ENCODE data around the gene LOXHD1. TPM values are rescaled to one million over a fixed set of nuclear protein-coding genes. Genes with fewer than 3 reads are reported as not detected.

Gene LOXHD1
- total RNA-seq, 1 experiment from 2014 or later: not detected

- H2AFZ ChIP-seq: no peak overlapping the region
- H4K20me1 ChIP-seq (ENCODE audit: insufficient read depth): no peaks in the 10 kb centered on the region
- peaks cover 28% of the 10 kb centered on the region for H3F3A ChIP-seq (ENCODE audit: insufficient read depth, low read depth)
- peaks cover 42% of the 10 kb centered on the region for H3K4me1 ChIP-seq (replicated peaks; ENCODE audit: insufficient read depth)
- ChIA-PET CTCF (interaction anchor here (0.6 kb wide), 1 partner anchor 185 kb away, joined by 3 read pairs; no protein-coding TSS in a partner anchor), POLR2A (ENCODE audit: unreplicated experiment) (no interaction called here)
- H3K27me3 ChIP-seq (ENCODE audit: insufficient read depth, low read depth): no peaks in the 10 kb centered on the region
- TF ChIP-seq CTCF (conservative IDR thresholded peaks at IDR 0.05) (no peak), EZH2 (IDR thresholded peaks at IDR 0.05; ENCODE audit: low read depth) (no peak)
- no peaks in the 10 kb centered on the region for H3K9me2 ChIP-seq (ENCODE audit: insufficient read depth)
- H3K79me2 ChIP-seq (ENCODE audit: low read depth): no peaks in the 10 kb centered on the region
- no peak overlapping the region for H3K27ac ChIP-seq
- no peak overlapping the region for H3K4me2 ChIP-seq
- H3K4me3 ChIP-seq: no peak overlapping the region
- H3K36me3 ChIP-seq (ENCODE audit: low read depth): no peaks in the 10 kb centered on the region
- intact Hi-C loops (cut with micrococcal nuclease; ENCODE audit: unreplicated experiment): loop anchor here (5.0 kb wide), 1 partner anchor 314 kb away; no protein-coding TSS in a partner anchor
- no peaks in the 10 kb centered on the region for H3K9me3 ChIP-seq (ENCODE audit: insufficient read depth, low read depth)
- no peak for DNase-seq
- no TSS peak for BruUV-seq (replicated peaks)
These were observed 190.5 kb downstream of the LOXHD1 start for GRCh38 chr18:46466234-46467160.

DNA sequence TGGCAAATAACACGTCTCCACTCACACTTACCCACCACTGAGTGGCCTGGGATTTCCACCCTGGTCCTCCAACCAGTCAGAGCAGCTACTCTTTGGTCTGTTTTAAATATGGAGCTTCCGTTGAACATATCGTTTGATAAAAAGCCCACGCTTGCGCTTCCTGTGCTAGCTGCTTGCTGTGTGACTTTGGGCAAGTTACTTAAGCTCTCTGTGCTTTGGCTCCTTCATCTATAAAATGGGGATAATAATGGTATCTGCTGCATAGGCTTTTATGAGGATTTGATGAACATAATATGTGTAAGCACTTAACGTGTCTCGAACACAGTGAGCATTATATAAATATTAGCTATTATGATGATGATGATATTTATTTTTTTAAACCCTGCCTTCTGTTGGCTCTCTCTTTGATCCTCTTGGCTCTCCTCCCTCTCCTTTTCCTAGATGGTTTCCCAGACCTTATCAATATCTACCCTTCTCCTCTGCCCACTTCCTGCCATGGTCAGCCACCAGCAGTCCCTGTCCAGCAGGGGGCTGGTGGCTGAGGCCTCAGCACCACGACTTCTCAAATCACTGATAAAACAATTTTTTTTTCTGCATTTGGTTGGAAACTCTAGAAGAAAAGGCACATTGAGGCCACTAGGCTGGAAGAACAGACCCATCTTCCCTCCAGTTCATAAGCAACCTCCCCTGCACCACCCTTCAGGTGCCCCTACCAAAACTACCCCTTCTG lies 191.9 kb downstream of the LOXHD1 start:
- BruUV-seq (replicated peaks): no TSS peak
- Histone ChIP-seq H3F3A (ENCODE audit: insufficient read depth, low read depth) (peaks cover 22% of the 10 kb centered on the region), H3K27me3 (ENCODE audit: insufficient read depth, low read depth) (no peaks in the 10 kb centered on the region), H3K9me3 (ENCODE audit: insufficient read depth, low read depth) (no peaks in the 10 kb centered on the region), H3K4me2 (no peak overlapping the region), H3K27ac (no peak overlapping the region), H2AFZ (no peak overlapping the region), H3K79me2 (ENCODE audit: low read depth) (no peaks in the 10 kb centered on the region), H3K4me1 (replicated peaks; ENCODE audit: insufficient read depth) (peaks cover 32% of the 10 kb centered on the region), H3K4me3 (no peak overlapping the region), H3K9me2 (ENCODE audit: insufficient read depth) (no peaks in the 10 kb centered on the region), H3K36me3 (ENCODE audit: low read depth) (no peaks in the 10 kb centered on the region), H4K20me1 (ENCODE audit: insufficient read depth) (no peaks in the 10 kb centered on the region)
- TF ChIP-seq CTCF (conservative IDR thresholded peaks at IDR 0.05): peak; percentile 50; the same call in 1 of the 2 replicates
- TF ChIP-seq EZH2 (IDR thresholded peaks at IDR 0.05; ENCODE audit: low read depth): no peak
- ChIA-PET CTCF (no interaction called here), POLR2A (ENCODE audit: unreplicated experiment) (no interaction called here)
- DNase-seq: no peak
- intact Hi-C loops (cut with micrococcal nuclease; ENCODE audit: unreplicated experiment): loop anchor here (5.0 kb wide), 1 partner anchor 313 kb away; no protein-coding TSS in a partner anchor

DNA sequence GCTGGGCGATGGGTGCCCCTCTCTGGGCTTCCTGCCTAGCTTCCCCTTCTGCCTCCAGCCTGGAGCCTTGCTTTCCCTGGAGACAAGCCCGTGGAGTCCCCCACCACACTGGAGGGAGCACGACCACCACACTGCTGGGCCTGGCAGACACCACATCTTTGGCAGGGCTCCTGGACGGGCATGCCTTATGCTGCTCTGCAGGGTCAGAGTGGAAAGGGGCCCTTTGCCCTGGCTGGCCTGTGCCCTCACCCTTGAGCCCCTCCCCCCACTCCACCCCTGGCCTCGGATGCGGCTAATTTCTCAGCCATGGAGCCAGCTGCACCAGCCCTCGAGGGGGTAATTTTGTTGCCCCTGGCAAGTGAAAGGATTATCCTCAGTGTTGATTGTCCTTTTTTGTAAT lies 194.5 kb downstream of the LOXHD1 start:
- H4K20me1 ChIP-seq (ENCODE audit: insufficient read depth): no peaks in the 10 kb centered on the region; the same call in 1 of the 2 replicates
- BruUV-seq (replicated peaks): no TSS peak
- CTCF ChIA-PET: no interaction called here
- peaks cover under 1% of the 10 kb centered on the region; the same call in 1 of the 2 replicates for H3F3A ChIP-seq (ENCODE audit: insufficient read depth, low read depth)
- H2AFZ ChIP-seq: no peak overlapping the region
- H3K9me3 ChIP-seq (ENCODE audit: insufficient read depth, low read depth): no peaks in the 10 kb centered on the region
- no peaks in the 10 kb centered on the region for H3K36me3 ChIP-seq (ENCODE audit: low read depth)
- peaks cover 7% of the 10 kb centered on the region for H3K4me1 ChIP-seq (replicated peaks; ENCODE audit: insufficient read depth)
- DNase-seq: no peak
- H3K9me2 ChIP-seq (ENCODE audit: insufficient read depth): no peaks in the 10 kb centered on the region
- no peaks in the 10 kb centered on the region for H3K79me2 ChIP-seq (ENCODE audit: low read depth)
- POLR2A ChIA-PET (ENCODE audit: unreplicated experiment): no interaction called here
- H3K4me2 ChIP-seq: no peak overlapping the region
- H3K27me3 ChIP-seq (ENCODE audit: insufficient read depth, low read depth): no peaks in the 10 kb centered on the region
- no peak for TF ChIP-seq EZH2 (IDR thresholded peaks at IDR 0.05; ENCODE audit: low read depth)
- TF ChIP-seq CTCF (conservative IDR thresholded peaks at IDR 0.05): no peak
- intact Hi-C loops (cut with micrococcal nuclease; ENCODE audit: unreplicated experiment): no loop called here
- H3K27ac ChIP-seq: no peak overlapping the region
- H3K4me3 ChIP-seq: no peak overlapping the region
